Cerebellar cortex (tissue), 1 donor: Measurements from ENCODE around the gene FITM1.
A peak's percentile ranks its signal among the peaks of the same experiment; 100 is the strongest.
"Not testable (repeated sequence)": the region's sequence is repeated elsewhere in the genome, so short reads cannot be mapped to it uniquely, and the experiment has no call there.

Experiments used
- DNase-seq: peaks from one replicate; pipeline ENCODE4 v3.0.0-alpha.2; 2015; ENCODE audit warnings: low spot score

The FITM1 gene

DNA sequence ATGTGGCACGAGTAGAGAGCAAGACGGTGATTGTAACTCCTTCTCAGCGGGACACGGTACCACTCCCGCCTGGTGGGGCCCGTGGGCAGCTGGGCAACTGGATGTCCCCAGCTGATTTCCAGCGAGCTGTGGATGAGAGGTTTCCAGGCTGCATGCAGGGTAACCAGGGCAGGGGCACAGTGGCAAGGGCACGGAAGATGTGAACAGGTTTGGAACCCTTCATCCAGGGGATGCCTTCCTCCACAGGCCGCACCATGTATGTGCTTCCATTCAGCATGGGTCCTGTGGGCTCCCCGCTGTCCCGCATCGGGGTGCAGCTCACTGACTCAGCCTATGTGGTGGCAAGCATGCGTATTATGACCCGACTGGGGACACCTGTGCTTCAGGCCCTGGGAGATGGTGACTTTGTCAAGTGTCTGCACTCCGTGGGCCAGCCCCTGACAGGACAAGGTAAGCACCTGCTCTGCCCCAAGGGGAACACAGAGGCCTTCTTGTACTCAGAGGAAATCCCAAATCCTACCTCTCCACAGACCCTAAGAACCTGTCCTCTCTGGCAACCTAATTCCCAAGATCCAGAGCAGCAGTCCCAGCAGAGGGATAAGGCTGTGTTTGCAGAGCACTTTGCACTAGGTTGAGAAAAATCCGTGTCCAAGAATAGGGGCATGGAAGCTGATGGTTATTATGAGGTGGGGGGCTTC is 32.1 kb upstream of the FITM1 start:
- DNase-seq: no peak

- no peak for DNase-seq
Measured at GRCh38 chr14:24098927-24099813, 31.3 kb upstream of the FITM1 start.

DNA sequence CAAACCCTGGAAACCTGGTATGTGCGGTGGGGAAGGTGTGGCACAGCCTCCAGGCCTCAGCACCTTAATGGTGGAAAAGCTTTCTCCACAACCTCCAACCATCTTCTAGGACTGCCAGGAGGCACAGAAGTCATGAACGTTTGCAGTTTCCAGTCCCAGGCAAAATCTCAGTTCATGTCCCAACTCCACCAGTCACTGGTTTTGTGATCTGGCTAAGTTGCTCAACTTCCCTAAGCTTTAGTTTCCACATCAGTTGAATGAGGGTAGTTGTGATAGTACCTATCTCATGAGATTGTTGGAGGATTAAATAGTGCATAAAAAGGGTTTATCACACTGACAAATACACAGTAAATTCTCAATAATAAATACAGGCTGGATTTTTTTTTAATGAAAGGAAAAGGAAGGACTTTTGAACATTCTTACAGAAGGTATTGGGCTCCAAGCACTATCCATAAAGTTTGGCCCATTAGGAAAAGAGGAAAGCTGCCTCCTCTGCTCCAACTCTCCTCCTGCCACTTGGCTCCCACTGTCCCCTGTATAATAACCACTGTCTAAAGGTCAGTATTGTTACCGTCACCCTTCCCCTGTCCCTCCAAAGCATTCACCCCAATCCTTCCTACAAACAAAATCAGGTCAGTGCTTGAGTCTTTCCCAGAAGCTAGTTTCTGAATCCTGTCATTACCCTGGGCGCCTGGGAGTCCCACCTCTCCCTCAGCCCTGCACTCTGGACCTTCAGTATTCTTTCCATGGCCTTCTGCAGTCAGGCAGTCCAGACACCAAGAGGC is 30.1 kb upstream of the FITM1 start:
- no peak for DNase-seq

- DNase-seq: no peak
Measured at GRCh38 chr14:24100982-24101494, 29.4 kb upstream of the FITM1 start.

GRCh38 chr14:24102357-24103048 is 28.0 kb upstream of the FITM1 start:
- no peak for DNase-seq

GRCh38 chr14:24103451-24103850 is 27.0 kb upstream of the FITM1 start:
- DNase-seq: no peak

DNA sequence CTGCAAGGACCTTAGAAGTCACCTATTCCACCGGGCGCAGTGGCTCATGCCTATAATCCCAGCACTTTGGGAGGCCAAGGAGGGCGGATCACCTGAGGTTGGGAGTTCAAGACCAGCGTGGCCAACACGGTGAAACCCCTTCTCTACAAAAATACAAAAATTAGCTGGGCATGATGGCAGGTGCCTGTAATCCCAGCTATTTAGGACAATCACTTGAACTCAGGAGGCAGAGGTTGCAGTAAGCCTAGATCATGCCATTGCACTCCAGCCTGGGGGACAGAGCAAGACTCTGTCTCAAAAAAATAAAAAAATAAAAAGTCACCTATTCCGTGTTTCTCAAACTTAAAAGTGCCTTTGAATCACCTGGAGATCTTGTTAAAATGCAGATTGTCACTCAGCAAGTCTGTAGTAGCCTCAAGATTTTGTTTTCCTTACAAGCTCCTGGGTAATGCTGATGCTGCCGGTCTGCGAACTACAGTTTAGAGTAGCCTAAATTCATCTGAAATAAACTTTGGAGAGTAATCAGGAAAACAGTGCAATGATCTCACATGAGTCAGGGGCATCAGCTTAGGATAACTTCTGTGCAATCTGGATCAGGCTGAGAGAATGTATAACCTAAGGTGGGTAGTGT is 24.7 kb upstream of the FITM1 start:
- not testable (repeated sequence) for DNase-seq

DNA sequence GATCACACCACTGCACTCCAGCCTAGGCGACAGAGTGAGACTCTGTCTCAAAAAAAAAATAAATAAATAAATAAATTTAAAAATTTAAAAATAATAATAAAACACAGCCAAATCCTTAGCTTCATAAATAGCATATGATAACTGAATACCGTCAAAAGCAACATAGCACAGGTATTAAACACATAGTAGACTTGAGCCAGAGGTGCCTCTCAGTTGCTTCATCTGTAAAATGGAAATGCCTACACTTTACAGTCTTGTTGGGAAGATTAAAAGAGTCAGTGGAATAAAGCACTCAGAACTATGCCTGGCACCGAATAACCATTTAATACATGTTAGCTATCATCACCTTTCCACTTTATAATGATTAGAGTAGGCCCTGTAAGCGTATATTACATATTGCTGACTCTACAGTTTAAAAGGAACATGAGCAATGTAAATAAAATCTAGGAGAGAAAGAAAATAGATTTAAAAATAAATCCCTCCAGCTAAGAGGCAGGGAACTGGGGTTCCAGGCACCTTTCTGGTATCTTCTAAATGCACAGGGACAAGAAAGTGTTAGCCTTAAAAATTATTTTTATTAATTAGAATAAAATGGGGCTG is 23.7 kb upstream of the FITM1 start:
- no peak for DNase-seq

DNA sequence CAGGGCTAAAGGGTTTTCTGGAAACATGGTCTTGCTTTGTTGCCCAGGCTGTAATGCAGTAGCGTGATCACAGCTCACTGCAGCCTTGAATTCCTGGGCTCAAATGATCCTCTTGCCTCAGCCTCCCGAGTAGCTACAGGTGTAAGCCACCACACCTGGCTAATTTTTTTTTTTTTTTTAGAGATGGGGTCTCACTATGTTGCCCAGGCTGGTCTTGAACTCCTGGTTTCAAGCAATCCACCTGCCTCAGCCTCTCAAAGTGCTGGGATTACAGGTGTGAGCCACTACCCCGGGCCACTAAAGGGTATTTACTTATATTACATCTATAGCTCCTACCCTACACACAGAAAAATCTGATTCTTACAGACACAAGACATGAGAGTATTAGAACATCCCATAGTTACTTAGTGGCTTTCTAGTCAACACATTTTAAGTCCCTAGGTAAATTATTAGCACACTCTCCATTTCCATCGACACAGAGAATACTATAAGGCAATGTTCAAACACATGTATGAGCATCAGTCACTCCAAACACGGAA is 22.1 kb upstream of the FITM1 start:
- no peak for DNase-seq

GRCh38 chr14:24110060-24110459 is 20.4 kb upstream of the FITM1 start:
- no peak for DNase-seq

DNA sequence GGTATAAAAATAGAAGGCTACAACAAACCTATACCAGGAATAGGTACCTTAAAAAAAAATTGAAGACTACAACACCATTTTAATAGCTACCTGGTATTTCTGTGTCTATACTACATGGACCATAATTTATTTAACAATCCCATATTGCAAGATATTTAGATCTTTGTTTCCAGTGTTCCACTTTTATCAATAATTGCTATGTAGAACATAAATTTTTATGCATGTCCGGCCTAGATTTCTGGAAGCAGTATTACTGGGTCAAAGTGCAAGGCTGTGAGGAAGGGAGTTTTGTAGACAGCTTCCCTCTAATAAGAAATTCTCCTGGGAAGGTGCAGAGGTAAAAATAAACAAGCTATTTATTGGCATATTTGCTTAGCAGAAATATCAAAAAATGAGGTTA is 19.9 kb upstream of the FITM1 start:
- DNase-seq: no peak

DNA sequence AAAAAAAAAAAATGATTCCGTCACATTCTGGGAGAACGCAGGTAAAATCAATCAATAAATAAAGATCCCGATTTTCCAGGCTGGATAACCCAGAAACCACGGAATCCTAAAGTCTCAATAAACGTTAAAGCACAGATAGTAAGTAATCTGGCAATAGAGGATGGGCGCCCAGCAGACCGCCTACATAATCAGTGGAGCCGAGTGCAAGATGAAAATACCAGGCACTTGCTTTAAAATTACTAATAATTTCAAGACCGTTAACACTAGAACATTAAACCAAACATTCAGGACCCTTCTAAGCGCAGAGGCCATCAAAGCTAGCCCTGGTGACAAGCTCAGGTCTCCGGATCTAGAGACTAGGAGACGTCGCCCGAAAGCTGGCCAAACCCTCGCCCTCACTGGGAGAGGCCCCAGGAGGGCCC is 17.1 kb upstream of the FITM1 start:
- DNase-seq: no peak

GRCh38 chr14:24113801-24114531 is 16.5 kb upstream of the FITM1 start:
- peak; percentile 94 for DNase-seq

DNA sequence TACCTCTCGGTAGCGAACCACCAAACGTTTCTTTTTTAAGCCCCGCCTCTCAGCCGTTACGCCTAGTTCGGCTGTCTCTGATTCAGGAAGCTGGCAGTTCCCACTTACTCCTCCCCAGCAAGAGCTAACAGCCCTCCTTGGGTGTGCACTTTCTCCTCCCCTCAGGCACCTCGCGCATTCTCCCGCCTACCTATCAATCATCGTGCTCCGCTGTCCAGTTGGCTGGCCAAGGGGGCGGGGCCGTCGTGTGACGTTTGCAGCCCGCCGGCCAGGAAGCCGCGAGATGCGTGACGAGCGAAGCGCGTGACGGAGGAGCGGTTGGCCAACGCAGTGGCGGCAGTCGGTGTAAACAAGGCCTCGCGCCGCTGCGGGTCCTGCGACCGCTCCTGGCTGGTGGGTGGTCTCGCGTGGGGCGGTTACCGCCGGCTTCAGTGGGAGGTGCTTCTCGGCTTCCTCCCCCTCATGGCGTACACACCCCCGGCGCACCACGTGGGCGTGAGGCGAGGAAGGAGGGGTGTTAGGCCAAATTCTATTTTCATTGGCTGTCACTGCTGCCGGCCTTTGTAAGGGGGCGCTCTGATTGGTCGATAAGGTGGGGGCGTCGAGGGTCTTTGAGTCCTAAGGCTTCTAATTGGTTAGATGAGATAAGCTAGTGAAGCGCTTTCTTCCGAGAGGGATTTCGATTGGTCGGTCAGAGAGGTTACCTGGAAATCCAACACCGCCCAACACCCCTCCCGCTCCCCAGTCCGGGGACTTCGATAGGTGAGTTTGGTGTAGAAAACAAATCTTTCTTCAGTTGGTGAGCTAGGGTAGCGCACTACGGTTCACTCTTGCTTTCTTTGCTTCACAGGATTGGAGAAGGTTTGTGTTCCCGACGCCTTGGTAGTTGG is 15.7 kb upstream of the FITM1 start, which contains the start of the genes DCAF11 and NRL:
Gene DCAF11 (plus strand): TSS at position 246 of the 890 bp plus-strand sequence. CDS start 818 bp downstream, outside the sequence.
Gene NRL (minus strand): TSS at position 418 of the 890 bp plus-strand sequence. CDS start 32,101 bp downstream, outside the sequence.
- peak; percentile 100 for DNase-seq

- DNase-seq: no peak
Measured at GRCh38 chr14:24115422-24116127, 14.9 kb upstream of the FITM1 start.

DNA sequence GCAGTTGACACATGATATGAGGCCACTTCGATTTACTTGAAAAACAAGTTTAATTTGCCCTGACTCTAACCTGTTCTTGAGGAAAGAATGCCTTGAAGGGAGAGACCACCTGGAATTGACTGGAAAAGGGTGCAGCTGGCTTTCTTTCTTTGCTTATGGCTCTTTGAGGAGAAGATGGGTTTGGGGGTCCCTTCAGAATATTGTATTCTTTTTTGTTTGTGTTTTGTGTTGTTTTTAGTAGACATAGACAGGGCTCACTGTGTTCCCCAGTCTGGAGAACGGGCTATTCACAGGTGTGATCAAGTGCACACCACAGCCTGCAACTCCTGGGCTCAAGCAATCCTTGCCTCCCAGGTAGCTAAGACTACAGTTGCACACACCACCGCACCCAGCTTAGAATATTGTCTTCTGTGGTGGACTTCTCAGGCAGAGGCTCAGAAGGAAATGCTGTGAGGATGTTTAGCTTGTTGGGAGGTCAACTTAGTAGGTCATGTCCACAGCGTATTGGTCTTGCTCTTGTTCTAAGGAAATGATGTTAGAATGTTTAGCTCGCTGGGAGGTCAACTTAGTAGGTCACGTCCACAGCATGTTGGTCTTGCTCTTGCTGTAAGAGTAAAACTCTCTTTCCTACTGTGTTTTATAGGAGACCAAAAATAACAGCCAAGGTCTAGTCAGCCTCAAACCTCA is 14.2 kb upstream of the FITM1 start:
- no peak for DNase-seq

DNA sequence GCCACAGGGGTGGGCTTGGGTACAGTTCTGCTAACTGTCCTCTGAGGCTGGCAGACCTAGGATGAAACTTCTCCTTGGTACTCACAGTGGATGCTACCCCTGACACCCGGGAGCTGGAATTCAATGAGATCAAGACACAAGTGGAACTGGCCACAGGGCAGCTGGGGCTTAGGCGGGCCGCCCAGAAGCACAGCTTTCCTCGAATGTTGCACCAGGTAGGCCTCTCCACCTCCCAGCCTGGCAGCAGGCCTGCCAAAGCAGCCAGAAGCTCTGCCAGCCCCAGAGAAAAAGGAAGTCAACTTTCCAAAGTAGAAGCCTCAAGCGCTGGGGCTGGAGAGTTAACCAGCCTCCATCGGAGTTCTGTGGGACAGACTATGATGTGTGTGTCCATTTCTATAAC is 13.3 kb upstream of the FITM1 start:
- no peak for DNase-seq
